ENCODE data around the gene MATK.

MATK gene

DNA sequence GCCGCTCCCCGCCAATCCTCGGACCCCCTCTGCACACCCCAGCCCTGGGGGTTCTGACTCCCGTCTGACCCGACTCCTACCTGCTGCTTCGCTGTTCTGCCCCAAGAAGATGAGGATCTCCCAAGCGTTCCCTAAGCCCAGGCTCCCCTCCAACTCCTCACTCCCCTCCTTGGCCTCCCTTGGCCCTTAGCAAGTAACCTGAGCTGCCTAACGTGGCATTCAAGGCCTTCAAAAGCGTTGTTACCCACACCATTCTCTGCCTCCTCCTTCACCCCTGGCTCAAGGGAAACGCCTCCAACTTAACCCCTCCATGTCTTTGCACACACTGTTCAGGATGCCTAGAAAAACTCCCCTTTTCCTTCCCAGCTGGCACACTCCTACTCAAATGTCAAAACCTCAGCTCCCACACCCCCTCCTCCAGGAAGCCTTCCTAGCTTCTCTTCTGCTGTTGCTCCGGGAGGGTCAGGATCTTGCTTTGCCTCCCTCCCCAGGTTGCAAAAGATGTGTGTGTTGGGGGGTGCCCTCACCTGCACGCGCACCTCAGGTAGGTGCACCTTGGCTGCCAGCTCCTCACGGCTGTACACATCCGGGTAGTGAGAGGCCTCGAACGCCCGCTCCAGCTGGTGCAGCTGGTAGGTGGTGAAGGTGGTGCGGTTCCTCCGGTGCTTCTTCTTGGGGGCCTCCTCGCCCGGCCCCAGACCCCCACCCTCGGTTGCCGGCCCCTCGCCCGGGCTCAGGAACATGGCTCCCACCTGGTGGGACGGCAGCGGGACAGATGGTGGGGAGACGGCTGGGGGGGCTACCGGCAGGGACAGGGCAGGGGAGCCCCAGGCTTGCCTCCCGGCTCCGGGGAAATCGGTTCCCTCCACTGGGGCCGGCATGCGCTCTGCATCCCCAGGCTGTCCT lies 14.9 kb downstream of the MATK start:
- H3K27ac ChIP-seq (ENCODE audit: extremely low read depth, low read depth, low read length) = no peak overlapping the region
- no peaks in the 10 kb centered on the region for H3K9me3 ChIP-seq (ENCODE audit: control insufficient read depth, insufficient read depth, low read depth, low read length)
- TF ChIP-seq, protein P1, sequence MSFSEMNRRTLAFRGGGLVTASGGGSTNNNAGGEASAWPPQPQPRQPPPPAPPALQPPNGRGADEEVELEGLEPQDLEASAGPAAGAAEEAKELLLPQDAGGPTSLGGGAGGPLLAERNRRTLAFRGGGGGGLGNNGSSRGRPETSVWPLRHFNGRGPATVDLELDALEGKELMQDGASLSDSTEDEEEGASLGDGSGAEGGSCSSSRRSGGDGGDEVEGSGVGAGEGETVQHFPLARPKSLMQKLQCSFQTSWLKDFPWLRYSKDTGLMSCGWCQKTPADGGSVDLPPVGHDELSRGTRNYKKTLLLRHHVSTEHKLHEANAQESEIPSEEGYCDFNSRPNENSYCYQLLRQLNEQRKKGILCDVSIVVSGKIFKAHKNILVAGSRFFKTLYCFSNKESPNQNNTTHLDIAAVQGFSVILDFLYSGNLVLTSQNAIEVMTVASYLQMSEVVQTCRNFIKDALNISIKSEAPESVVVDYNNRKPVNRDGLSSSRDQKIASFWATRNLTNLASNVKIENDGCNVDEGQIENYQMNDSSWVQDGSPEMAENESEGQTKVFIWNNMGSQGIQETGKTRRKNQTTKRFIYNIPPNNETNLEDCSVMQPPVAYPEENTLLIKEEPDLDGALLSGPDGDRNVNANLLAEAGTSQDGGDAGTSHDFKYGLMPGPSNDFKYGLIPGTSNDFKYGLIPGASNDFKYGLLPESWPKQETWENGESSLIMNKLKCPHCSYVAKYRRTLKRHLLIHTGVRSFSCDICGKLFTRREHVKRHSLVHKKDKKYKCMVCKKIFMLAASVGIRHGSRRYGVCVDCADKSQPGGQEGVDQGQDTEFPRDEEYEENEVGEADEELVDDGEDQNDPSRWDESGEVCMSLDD (tag by site-specific recombination; IDR thresholded peaks at IDR 0.05) = no peak
- TF ChIP-seq ZNF600 (tag by site-specific recombination; IDR thresholded peaks at IDR 0.05) (peak; percentile 34; the same call in 1 of the 2 replicates), GLI4 (tag by site-specific recombination; IDR thresholded peaks at IDR 0.05) (peak; percentile 77; the same call in 1 of the 2 replicates), ZFP3 (tag by site-specific recombination; IDR thresholded peaks at IDR 0.05; ENCODE audit: low read depth) (peak; percentile 98), EGR2 (tag by site-specific recombination; IDR thresholded peaks at IDR 0.05; ENCODE audit: low read depth) (peak; percentile 94), KLF8 (tag by site-specific recombination; IDR thresholded peaks at IDR 0.05) (0 out of 2 replicates have a peak, but pooled peaks have one; percentile 12), REPIN1 (tag by site-specific recombination; IDR thresholded peaks at IDR 0.05; ENCODE audit: low read depth) (no peak), ZFHX2 (tag by site-specific recombination; conservative IDR thresholded peaks at IDR 0.05) (peak; percentile 88), ZNF571 (tag by site-specific recombination; IDR thresholded peaks at IDR 0.05) (no peak), ZFP41 (tag by site-specific recombination; IDR thresholded peaks at IDR 0.05; ENCODE audit: borderline replicate concordance) (no peak), HIC1 (tag by site-specific recombination; IDR thresholded peaks at IDR 0.05) (peak; percentile 28; the same call in 1 of the 2 replicates)
- TF ChIP-seq, protein P2, sequence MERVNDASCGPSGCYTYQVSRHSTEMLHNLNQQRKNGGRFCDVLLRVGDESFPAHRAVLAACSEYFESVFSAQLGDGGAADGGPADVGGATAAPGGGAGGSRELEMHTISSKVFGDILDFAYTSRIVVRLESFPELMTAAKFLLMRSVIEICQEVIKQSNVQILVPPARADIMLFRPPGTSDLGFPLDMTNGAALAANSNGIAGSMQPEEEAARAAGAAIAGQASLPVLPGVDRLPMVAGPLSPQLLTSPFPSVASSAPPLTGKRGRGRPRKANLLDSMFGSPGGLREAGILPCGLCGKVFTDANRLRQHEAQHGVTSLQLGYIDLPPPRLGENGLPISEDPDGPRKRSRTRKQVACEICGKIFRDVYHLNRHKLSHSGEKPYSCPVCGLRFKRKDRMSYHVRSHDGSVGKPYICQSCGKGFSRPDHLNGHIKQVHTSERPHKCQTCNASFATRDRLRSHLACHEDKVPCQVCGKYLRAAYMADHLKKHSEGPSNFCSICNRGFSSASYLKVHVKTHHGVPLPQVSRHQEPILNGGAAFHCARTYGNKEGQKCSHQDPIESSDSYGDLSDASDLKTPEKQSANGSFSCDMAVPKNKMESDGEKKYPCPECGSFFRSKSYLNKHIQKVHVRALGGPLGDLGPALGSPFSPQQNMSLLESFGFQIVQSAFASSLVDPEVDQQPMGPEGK (tag by site-specific recombination; IDR thresholded peaks at IDR 0.05) = peak; percentile 32; the same call in 1 of the 2 replicates
- TF ChIP-seq, protein P3, sequence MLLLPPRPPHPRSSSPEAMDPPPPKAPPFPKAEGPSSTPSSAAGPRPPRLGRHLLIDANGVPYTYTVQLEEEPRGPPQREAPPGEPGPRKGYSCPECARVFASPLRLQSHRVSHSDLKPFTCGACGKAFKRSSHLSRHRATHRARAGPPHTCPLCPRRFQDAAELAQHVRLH (tag by site-specific recombination; IDR thresholded peaks at IDR 0.05) = peak; percentile 84; the same call in 1 of the 2 replicates
- H3K36me3 ChIP-seq (ENCODE audit: control insufficient read depth in 2 of 2, insufficient read depth in 1 of 2, low read length in 2 of 2) = peaks cover 0 to 16% of the 10 kb centered on the region in 2 experiments; a peak in 2 of 3 replicates
- H3K4me1 ChIP-seq (ENCODE audit: control insufficient read depth, insufficient read depth, low read length) = no peaks in the 10 kb centered on the region
- POLR2A ChIA-PET = interaction anchor here (1.0 to 1.6 kb wide), 2 partner anchors 8 to 14 kb away, joined by 3 to 8 read pairs; no protein-coding TSS in a partner anchor
- CTCF ChIA-PET = interaction anchor here (0.6 kb wide), 1 partner anchor 468 kb away, joined by 3 read pairs; no protein-coding TSS in a partner anchor
- H3K4me3 ChIP-seq (ENCODE audit: low read depth, low read length) = no peak overlapping the region

Data from HEK293 (cell line).